GM20431 (cell line): ENCODE data around the gene UACA.
"Not testable (repeated sequence)": the region's sequence is repeated elsewhere in the genome, so short reads cannot be mapped to it uniquely, and the experiment has no call there.

Experiments used
- in situ Hi-C: fragments of 300-500 bp; cut with MseI, MboI; formaldehyde crosslinking; loops from one replicate; pipeline ENCODE4 v1.15.0; 2020; ENCODE audit warnings: low sequenced_read_pairs; ENCODE audit not compliant: unreplicated experiment

UACA gene

DNA sequence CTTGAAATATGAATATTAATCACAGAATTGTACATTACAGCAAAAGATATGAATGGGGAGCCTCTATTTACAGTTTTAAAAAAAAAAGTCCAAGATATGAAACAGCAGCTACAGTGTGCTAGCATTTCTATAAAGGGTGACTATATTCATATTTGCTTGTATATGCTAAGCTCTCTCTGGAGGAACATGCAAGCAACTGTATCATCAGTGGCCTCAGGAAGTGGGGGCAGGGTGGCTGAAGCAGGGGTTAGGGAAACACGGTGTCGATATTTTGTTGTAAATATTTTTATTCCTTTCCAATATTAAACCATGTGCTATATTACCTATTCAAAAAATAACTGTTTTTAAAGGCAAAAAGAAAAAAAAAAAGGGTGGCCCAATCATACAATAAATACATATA lies 2.3 kb downstream of the UACA start:
- in situ Hi-C loops, result no loop called here

- in situ Hi-C loops, result no loop called here
Observed at GRCh38 chr15:70758790-70759462, 4.4 kb downstream of the UACA start.

DNA sequence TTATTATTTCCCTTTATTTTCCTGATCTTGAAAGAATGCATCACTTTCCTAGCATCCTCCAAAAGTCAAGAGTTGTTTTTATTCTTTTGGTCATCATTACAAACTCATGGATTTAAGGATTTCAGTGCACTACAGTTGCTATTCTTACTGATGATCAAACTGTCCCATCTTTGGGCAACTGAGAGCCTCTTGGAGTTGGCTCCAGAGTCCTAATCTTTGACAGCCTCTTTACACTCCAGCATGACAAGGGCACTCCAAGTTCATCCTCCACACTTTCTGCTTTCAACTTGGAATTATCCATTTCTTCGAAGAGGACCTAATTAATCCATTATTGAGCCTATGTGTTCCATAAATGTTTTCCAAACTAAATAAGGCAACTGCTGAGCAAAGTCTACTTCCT lies 5.7 kb downstream of the UACA start:
- in situ Hi-C loops, result no loop called here

- in situ Hi-C loops, result no loop called here
Observed at GRCh38 chr15:70754862-70755261, 8.5 kb downstream of the UACA start.

DNA sequence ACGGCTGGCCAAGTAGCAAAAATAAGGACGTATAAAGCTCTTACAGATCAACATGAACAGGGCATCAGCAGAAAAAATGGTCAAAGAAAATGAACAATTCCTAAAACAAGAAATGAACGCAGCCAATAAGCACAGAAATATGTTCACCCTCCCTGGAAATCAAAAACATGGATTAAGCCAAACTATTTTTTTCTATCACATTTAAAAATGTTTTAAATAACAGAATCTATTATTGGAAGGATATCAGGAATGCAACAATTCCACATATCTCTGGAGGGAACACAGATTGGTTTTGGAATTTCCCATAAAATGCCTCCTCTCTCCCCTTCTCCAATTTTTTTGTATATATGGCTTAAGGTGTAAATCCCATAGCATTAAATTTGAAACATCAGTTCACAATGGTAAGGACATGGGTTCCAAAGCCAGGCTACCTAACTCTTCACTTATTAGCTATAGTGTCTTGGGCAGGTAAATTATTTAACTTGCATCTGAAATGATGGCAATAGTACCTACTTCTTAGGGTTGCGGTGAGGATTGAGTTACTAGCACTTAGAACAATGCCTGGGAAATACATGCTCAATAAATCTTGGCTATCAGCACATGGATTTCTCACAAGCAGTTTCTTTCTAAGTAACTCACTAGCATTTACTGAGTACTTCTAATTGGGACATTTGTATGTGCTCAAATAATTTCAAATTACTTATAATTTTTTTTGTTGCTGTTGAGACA lies 10.1 kb downstream of the UACA start:
- in situ Hi-C loops, result no loop called here

- in situ Hi-C loops, result no loop called here
Observed at GRCh38 chr15:70752193-70752635, 11.1 kb downstream of the UACA start.

- in situ Hi-C loops, result no loop called here
Observed at GRCh38 chr15:70750203-70750869, 13.0 kb downstream of the UACA start.

- in situ Hi-C loops, result no loop called here
Observed at GRCh38 chr15:70748281-70748747, 15.0 kb downstream of the UACA start.

- in situ Hi-C loops, result not testable (repeated sequence)
Observed at GRCh38 chr15:70746598-70746997, 16.8 kb downstream of the UACA start.

- in situ Hi-C loops, result no loop called here
Observed at GRCh38 chr15:70742928-70743327, 20.4 kb downstream of the UACA start.

DNA sequence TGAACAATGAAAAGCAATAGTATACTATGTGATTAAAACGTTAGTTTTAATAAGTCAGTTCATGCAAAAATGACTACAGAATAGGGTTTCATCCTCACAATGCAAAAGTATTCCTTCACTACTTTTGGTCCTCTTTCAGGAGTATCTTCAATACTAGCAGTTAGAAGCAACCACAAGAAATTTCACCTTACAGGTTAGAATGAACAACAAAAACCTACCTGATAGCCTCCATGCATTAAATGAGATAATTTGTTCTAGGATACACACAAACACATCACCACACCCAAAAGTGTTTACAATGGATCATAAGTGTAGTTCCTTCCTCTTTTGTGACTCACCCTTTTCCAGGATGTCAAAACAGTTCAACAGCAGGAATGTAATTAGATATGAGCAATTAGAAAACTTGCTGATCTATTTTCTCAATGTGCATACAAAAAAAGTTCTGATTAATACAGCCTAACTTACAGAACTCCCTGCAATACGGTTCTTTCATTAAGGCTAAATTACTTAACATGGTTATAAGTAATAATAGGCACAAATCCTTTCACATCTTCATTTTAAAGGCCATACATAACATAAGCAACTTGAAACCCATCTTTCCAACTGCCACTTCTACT lies 21.6 kb downstream of the UACA start:
- in situ Hi-C loops, result no loop called here

GRCh38 chr15:70741107-70741531 lies 22.2 kb downstream of the UACA start:
- in situ Hi-C loops, result no loop called here

DNA sequence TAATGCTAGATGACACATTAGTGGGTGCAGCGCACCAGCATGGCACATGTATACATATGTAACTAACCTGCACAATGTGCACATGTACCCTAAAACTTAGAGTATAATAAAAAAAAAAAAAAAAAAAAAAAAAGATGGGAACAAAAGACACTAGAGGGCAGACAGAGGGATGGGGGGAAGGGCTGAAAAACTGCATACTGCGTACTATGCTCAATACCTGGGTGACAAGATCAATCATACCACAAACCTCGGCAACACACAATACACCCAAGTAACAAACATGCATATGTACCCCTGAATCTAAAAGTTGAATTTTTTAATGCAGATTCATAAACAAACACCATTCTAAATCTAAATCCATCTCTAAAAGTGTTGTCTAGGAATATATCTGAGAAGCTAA lies 28.3 kb downstream of the UACA start:
- in situ Hi-C loops, result not testable (repeated sequence)

DNA sequence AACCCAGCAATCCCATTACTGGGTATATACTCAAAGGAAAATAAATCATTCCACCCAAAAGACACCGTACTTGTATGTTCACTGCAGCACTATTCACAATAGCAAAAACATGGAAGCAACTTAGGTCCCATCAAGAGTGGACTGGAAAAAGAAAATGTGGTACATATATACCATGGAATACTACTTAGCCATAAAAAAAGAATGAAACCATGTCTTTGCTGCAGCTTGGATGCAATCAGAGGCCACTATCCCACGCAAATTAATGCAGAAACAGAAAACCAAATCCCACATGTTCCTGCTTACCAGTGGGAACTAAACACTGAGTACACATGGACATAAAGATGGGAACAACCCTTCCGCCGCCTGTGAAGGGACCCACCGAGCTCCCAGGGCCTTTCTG lies 34.2 kb downstream of the UACA start:
- in situ Hi-C loops, result no loop called here

DNA sequence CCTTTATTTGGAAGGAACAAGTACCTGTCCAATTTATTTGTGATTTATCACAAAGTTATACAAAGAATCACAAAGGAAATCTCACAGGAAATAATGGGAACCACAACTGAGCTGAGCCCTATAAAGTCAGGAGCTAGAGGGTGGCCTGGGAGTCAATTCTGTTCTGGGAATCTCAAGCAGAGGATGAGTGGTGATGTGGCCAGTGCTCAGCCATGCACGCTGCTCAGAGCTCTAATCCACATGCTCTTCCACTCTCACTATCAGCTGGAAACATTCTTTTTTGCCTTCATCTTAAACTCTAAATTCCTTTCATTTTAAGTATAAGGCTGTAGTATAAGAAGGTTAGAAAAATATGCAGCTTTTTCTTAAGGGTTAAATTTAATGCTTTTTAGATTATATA lies 36.6 kb downstream of the UACA start:
- in situ Hi-C loops, result no loop called here

- in situ Hi-C loops, result no loop called here
Observed at GRCh38 chr15:70723927-70724326, 39.4 kb downstream of the UACA start.

- in situ Hi-C loops, result no loop called here
Observed at GRCh38 chr15:70723122-70723422, 40.3 kb downstream of the UACA start.

GRCh38 chr15:70722266-70723121 lies 40.9 kb downstream of the UACA start:
- in situ Hi-C loops, result no loop called here

- in situ Hi-C loops, result no loop called here
Observed at GRCh38 chr15:70720228-70721016, 42.9 kb downstream of the UACA start.
